Gastrocnemius medialis (tissue), 4 donors: Measurements from ENCODE around the gene EHD1. TPM values are rescaled to one million over a fixed set of nuclear protein-coding genes. Genes with fewer than 3 reads are reported as not detected.

Experiments
- ATAC-seq, 2 donors: fragments of 150-250 bp; one replicate each; pipeline ENCODE4 v1.9.1; 2016
- DNase-seq, 2 donors: peaks; one replicate each; pipeline ENCODE4 v3.0.0-alpha.2; 2019
- H3K27ac ChIP-seq, 4 donors: fragments of 200-600 bp; sonication (generic); 1 replicate in 1 of 4; 2 replicates in 3 of 4; pipeline ENCODE4 v1.5.1; 2016 to 2018; ENCODE audit warnings: mild to moderate bottlenecking in 2 of 4, moderate library complexity in 1 of 4
- H3K27me3 ChIP-seq, 3 donors: fragments of 200-600 bp; sonication (generic) in 2 of 3; 1 replicate in 1 of 3; 2 replicates in 2 of 3; pipeline versions ENCODE4 v1.5.1 to v1.6.0; 2016 to 2019; ENCODE audit warnings: mild to moderate bottlenecking in 1 of 3, moderate library complexity in 1 of 3
- H3K36me3 ChIP-seq, 2 donors: fragments of 200-600 bp; sonication (generic) in 1 of 2; one replicate each; pipeline ENCODE4 v1.5.1; 2017 to 2018
- H3K4me1 ChIP-seq, 2 donors: fragments of 200-600 bp; sonication (generic) in 1 of 2; one replicate each; pipeline ENCODE4 v1.5.1; 2016 to 2017; ENCODE audit warnings: mild to moderate bottlenecking in 2 of 2
- H3K4me3 ChIP-seq, 4 donors: fragments of 200-600 bp; sonication (generic) in 3 of 4; 1 replicate in 1 of 4; 2 replicates in 3 of 4; pipeline ENCODE4 v1.5.1; 2016 to 2019; ENCODE audit warnings: mild to moderate bottlenecking in 2 of 4
- H3K9me3 ChIP-seq, 3 donors: fragments of 200-600 bp; sonication (generic) in 2 of 3; 1 replicate in 1 of 3; 2 replicates in 2 of 3; pipeline ENCODE4 v1.5.1; 2016 to 2019
- CTCF ChIP-seq, 5 experiments: fragments of 450-650 bp in 3 of 5; fragments of 200-600 bp in 2 of 5; sonication (generic) in 2 of 5; IDR thresholded peaks in 4 of 5; conservative IDR thresholded peaks in 1 of 5; 1 replicate in 4 of 5; 2 replicates in 1 of 5; pipeline ENCODE4 v1.5.1; 2016 to 2019; ENCODE audit warnings: antibody characterized with exemption in 5 of 5, mild to moderate bottlenecking in 3 of 5, moderate library complexity in 3 of 5
- POLR2A ChIP-seq, 2 donors: fragments of 450-650 bp; IDR thresholded peaks; one replicate each; pipeline ENCODE4 v1.6.1; 2017; ENCODE audit warnings: antibody characterized with exemption in 2 of 2, mild to moderate bottlenecking in 2 of 2, moderate library complexity in 2 of 2
- in situ Hi-C, 4 donors: fragments of 200-750 bp; cut with MboI; loops; one replicate each; pipeline versions ENCODE4 v1.15.0 to v1.8.0; 2017; ENCODE audit warnings: low sequenced_read_pairs in 4 of 4
- intact Hi-C: fragments of 100-400 bp; cut with DNase I; formaldehyde crosslinking; loops from one replicate; pipeline ENCODE4 v1.15.1; 2023; ENCODE audit warnings: low total_unique reads
- total RNA-seq, 4 donors: library from RNA; depleted of rRNA; stranded (reverse); fragments of >200 nt; gene quantifications; one replicate each; pipeline versions ENCODE4 v1.1.0 to v1.2.3, GENCODE V29; 2016

The EHD1 gene
- total RNA-seq, 4 donors from 2014 or later, result 24.8 to 46.2 (median 31.3) TPM

DNA sequence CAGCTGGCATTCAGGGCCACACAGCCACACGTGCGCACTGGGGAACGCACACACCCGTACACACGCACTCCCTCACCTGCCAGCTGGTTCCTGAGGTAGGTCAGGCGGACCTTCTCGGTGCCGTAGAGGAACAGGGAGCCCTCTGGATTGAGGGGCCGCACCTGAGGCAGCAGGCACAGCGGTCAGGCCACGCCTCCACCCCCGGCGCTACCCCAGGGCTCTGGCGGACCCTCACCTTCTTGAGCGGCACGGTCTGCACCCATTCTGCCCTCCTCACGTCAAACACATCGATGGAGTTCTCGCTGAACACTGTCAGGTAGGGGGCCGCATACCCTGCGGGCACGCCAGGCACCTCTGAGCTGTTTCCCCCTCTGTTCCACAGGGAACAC is 51.0 kb downstream of the EHD1 start:
- in situ Hi-C loops (no loop called here), intact Hi-C loops (no loop called here)
- ATAC-seq (no peak), DNase-seq (no peak)
- no peaks in the 10 kb centered on the region for H3K9me3 ChIP-seq
- no peak for TF ChIP-seq CTCF (IDR thresholded peaks at IDR 0.05 in 4 of 5, conservative IDR thresholded peaks at IDR 0.05 in 1 of 5)
- no peak for TF ChIP-seq POLR2A (IDR thresholded peaks at IDR 0.05)
- H3K4me1 ChIP-seq, result no peaks in the 10 kb centered on the region
- H3K36me3 ChIP-seq, result no peaks in the 10 kb centered on the region
- H3K27ac ChIP-seq, result no peak overlapping the region
- H3K4me3 ChIP-seq, result no peak overlapping the region
- H3K27me3 ChIP-seq, result no peaks in the 10 kb centered on the region

DNA sequence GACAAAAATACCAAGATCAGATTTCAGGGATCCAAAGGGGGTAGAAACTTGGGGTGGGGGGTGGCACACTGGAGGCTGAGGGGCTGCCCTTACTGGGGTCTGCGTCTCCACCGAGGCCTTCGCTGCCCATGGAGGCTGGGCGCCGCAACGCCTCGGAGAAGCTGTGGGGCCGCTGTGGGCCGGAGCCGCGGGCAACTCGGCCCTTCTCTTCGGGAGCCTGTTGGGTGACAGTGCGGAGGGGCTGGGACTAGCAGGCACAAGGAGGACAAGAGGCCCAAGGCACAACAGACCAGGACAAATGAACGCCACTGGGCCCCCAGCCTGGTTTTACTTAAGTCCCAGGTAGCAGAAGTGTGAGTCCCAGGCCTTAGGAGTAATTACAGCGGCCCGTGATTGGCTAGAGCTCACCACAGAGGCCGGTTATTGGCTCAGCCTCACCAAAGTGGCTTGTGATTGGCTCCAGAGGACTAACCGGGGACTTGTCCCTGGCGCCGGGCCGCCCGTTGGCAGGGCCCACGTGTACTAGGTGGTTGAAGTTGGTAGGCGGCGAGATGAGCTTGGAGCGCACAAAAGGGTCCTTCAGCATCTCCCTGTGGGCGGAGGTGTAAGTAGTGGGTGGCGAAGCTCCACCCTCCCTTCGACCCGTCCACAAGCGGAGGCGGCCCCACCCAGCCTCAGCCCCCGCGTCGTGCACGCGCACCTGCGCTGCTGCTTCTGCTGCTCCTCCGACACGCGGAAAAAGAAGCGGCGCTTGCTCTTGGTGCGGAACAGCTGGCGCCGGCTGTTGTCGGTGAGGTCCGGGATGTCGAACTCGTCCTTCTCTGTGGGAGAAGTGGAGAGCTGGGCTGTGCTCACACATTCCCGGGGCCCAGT is 51.6 kb downstream of the EHD1 start:
- Histone ChIP-seq H3K4me3 (no peak overlapping the region), H3K27me3 (no peaks in the 10 kb centered on the region), H3K27ac (no peak overlapping the region), H3K4me1 (no peaks in the 10 kb centered on the region), H3K9me3 (no peaks in the 10 kb centered on the region), H3K36me3 (no peaks in the 10 kb centered on the region)
- ATAC-seq (peak in 1 of 2 donors; percentile 24), DNase-seq (no peak)
- TF ChIP-seq POLR2A (IDR thresholded peaks at IDR 0.05) (no peak), CTCF (IDR thresholded peaks at IDR 0.05 in 4 of 5, conservative IDR thresholded peaks at IDR 0.05 in 1 of 5) (no peak)
- in situ Hi-C loops (no loop called here), intact Hi-C loops (no loop called here)

DNA sequence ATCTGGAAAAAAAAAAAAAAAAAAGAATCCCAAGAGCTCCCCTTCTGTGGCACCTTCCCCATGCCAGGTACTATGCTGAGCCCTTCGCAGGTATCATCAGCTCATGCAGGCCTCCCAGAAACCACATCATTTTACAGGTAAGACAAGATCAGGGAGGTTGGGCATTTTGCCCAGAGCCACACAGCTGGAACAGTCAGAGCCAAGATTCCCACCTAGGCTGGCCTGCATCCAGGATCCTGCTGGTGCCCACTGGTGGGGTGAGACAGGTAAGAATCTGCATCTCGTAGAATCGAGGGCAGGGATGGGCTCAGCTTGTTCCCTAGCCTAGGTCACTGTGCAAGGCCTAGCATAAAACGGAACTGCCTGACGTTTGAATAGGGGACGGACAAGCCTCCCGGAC is 52.4 kb downstream of the EHD1 start:
- H3K4me3 ChIP-seq, result no peak overlapping the region
- no peaks in the 10 kb centered on the region for H3K36me3 ChIP-seq
- H3K4me1 ChIP-seq, result no peaks in the 10 kb centered on the region
- DNase-seq, result no peak
- no peak overlapping the region for H3K27ac ChIP-seq
- no peak for ATAC-seq
- in situ Hi-C loops, result no loop called here
- intact Hi-C loops, result no loop called here
- no peak for TF ChIP-seq CTCF (IDR thresholded peaks at IDR 0.05 in 4 of 5, conservative IDR thresholded peaks at IDR 0.05 in 1 of 5)
- TF ChIP-seq POLR2A (IDR thresholded peaks at IDR 0.05), result no peak
- no peaks in the 10 kb centered on the region for H3K27me3 ChIP-seq
- H3K9me3 ChIP-seq, result no peaks in the 10 kb centered on the region

DNA sequence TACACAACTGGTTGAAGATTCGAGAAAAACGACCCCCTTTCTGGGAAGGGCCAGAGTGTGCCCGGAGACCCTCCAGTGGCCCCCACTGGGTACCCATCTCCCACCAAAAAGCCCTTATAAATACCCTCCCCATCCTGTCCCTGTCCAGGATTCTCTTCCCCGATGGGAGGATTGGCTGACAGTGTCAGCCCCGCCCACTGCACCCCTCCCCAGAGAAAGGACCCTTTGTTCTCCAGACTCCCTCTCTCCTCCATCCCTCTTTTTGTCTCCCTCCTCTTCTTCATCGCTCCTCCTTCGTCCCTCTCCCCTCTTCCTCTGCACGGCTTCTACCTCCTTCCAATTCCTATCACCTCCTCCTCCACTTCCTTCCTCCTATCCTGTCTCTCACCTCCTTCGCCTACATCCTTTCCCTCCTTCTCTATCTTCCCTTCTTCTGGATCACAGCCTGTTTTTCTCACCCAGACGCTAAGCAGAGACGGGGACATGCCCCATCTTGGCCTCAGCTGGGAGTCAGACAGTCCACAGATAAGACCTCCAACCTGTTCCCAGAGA is 54.8 kb downstream of the EHD1 start:
- no peaks in the 10 kb centered on the region for H3K27me3 ChIP-seq
- H3K36me3 ChIP-seq, result no peaks in the 10 kb centered on the region
- in situ Hi-C loops, result no loop called here

More for the DNA sequence above, 54.8 kb downstream of the EHD1 start:
- Histone ChIP-seq H3K9me3 (no peaks in the 10 kb centered on the region), H3K27ac (no peak overlapping the region), H3K4me1 (no peaks in the 10 kb centered on the region), H3K4me3 (no peak overlapping the region)
- intact Hi-C loops, result no loop called here
- DNase-seq, result no peak
- TF ChIP-seq CTCF (IDR thresholded peaks at IDR 0.05 in 4 of 5, conservative IDR thresholded peaks at IDR 0.05 in 1 of 5), result no peak
- no peak for ATAC-seq
